ENCODE data around the gene TUBA3E.
"Not testable (repeated sequence)": the region's sequence is repeated elsewhere in the genome, so short reads cannot be mapped to it uniquely, and the experiment has no call there.

Gene TUBA3E

GRCh38 chr2:130182826-130183511 lies 15.3 kb downstream of the TUBA3E start:
- H3K9me3 ChIP-seq (ENCODE audit: control insufficient read depth, insufficient read depth, low read length); H3K4me1 ChIP-seq (ENCODE audit: control insufficient read depth, insufficient read depth, low read length); H3K27ac ChIP-seq (ENCODE audit: low read depth, low read length); H3K27me3 ChIP-seq (ENCODE audit: control insufficient read depth, insufficient read depth, low read length); H3K9ac ChIP-seq (ENCODE audit: low read depth, low read length): not testable (repeated sequence)
- peaks cover 13% of the 10 kb centered on the region for H3K36me3 ChIP-seq (ENCODE audit: control insufficient read depth, insufficient read depth, low read length)
- peak overlapping the region; percentile 100 for H3K4me3 ChIP-seq (ENCODE audit: low read depth, low read length)

DNA sequence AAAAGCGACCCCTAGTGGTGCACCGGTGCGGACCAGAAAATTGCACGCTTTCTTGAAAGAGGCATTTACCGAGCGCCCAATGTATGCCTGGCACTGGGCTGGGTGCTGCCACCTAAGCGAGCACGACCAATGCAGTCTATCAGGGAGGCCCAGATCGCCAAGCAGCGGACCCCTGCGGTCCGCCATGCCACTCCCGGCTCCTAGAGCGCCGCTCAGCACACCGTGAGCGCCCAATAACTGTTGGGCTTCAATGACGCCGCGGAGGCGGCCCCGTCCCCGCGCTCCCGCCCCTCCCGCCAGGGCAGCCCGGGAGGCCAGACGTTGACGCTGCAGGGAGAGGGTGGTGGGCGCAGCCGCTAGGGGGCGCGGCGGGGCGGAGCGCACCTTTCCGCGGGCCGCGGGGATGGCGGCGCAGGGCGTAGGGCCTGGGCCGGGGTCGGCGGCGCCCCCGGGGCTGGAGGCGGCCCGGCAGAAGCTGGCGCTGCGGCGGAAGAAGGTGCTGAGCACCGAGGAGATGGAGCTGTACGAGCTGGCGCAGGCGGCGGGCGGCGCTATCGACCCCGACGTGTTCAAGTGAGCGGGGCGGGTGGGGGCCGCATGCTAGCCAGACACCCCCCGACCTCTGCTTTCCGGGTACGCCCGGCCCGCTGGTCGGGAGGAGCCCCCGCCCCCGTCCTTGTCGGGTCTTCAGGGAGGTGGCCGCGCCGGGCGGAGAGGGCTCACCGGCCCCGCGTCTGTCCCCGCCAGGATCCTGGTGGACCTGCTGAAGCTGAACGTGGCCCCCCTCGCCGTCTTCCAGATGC lies 16.2 kb downstream of the TUBA3E start, which contains the start of gene MZT2B:
Gene MZT2B, plus strand, starts transcription at position 383 of the 803 bp plus-strand sequence. Its CDS starts 21 bp downstream, at position 404.
- not testable (repeated sequence) for H3K27me3 ChIP-seq (ENCODE audit: control insufficient read depth, insufficient read depth, low read length); H3K4me1 ChIP-seq (ENCODE audit: control insufficient read depth, insufficient read depth, low read length); H3K9me3 ChIP-seq (ENCODE audit: control insufficient read depth, insufficient read depth, low read length)
- Histone ChIP-seq H3K9ac (ENCODE audit: low read depth, low read length) (peak within 1 kb of the TSS; percentile 98), H3K36me3 (ENCODE audit: control insufficient read depth, insufficient read depth, low read length) (peaks cover 14% of the 10 kb centered on the region), H3K4me3 (ENCODE audit: low read depth, low read length) (peak within 1 kb of the TSS; percentile 100), H3K27ac (ENCODE audit: low read depth, low read length) (peak within 1 kb of the TSS; percentile 88)

DNA sequence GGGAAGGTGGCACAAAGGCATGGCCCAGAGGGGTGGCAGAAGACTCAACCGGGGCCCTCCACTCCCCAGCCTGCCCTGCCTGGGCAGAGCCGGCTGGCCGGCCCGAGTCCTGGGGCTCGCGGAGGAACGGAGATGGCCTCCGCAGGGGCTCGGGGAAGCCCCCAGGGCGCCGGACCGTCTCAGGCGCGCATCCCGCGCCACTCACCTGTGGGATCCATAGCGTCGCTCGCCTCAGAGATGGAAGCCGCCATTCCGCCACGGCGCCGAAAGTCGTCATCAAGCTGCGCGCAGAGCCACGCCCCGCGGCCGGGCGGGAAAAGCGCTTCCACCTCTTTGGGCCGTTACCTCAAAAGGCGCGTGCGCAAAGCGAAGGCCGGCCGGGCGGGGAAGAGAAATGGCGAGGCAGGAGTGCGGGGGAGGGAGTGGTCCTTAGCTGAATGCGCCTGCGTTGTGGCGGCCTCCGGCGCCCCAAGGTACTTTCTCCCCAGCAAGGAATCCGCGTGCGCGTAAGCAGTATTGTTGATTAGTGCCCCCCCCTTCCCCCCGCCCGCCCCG lies 16.8 kb downstream of the TUBA3E start, which contains the start of gene SMPD4:
Gene SMPD4, minus strand, starts transcription at position 278 of the 555 bp plus-strand sequence. CDS start 5,010 bp downstream, outside the sequence.
- peaks cover 17% of the 10 kb centered on the region for H3K36me3 ChIP-seq (ENCODE audit: control insufficient read depth, insufficient read depth, low read length)
- no peaks in the 10 kb centered on the region for H3K9me3 ChIP-seq (ENCODE audit: control insufficient read depth, insufficient read depth, low read length)
- H3K27ac ChIP-seq (ENCODE audit: low read depth, low read length): peak within 1 kb of the TSS; percentile 88
- no peaks in the 10 kb centered on the region for H3K4me1 ChIP-seq (ENCODE audit: control insufficient read depth, insufficient read depth, low read length)
- H3K4me3 ChIP-seq (ENCODE audit: low read depth, low read length): peak within 1 kb of the TSS; percentile 100
- H3K27me3 ChIP-seq (ENCODE audit: control insufficient read depth, insufficient read depth, low read length): no peaks in the 10 kb centered on the region
- H3K9ac ChIP-seq (ENCODE audit: low read depth, low read length): peak within 1 kb of the TSS; percentile 98

GRCh38 chr2:130180404-130181324 lies 17.6 kb downstream of the TUBA3E start:
- Histone ChIP-seq H3K4me3 (ENCODE audit: low read depth, low read length) (peak overlapping the region; percentile 100), H3K27ac (ENCODE audit: low read depth, low read length) (peak overlapping the region; percentile 88), H3K36me3 (ENCODE audit: control insufficient read depth, insufficient read depth, low read length) (peaks cover 22% of the 10 kb centered on the region), H3K9ac (ENCODE audit: low read depth, low read length) (peak overlapping the region; percentile 98)
- not testable (repeated sequence) for H3K9me3 ChIP-seq (ENCODE audit: control insufficient read depth, insufficient read depth, low read length); H3K27me3 ChIP-seq (ENCODE audit: control insufficient read depth, insufficient read depth, low read length); H3K4me1 ChIP-seq (ENCODE audit: control insufficient read depth, insufficient read depth, low read length)

GRCh38 chr2:130174866-130175265 lies 23.4 kb downstream of the TUBA3E start:
- peaks cover 67% of the 10 kb centered on the region for H3K36me3 ChIP-seq (ENCODE audit: control insufficient read depth, insufficient read depth, low read length)
- not testable (repeated sequence) for H3K4me1 ChIP-seq (ENCODE audit: control insufficient read depth, insufficient read depth, low read length)

DNA sequence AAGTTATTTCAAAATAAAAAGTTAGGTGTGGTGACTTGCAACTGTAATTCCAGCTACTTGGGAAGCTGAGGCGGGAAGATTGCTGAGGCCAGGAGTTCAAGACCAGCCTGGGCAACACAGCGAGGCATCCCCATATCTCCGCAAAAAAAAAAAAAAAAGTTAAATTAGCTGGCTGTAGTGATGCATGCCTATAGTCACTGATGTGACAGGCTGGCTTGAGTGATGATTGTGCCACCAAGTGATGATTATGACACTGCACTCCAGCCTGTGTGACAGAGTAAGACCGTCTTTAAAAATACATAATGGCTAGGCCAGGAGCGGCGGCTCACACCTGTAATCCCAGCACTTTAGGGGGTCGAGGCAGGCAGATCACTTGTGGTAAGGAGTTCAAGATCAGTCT lies 28.3 kb downstream of the TUBA3E start:
- Histone ChIP-seq H3K27ac (ENCODE audit: low read depth, low read length) (no peak overlapping the region), H3K9me3 (ENCODE audit: control insufficient read depth, insufficient read depth, low read length) (no peaks in the 10 kb centered on the region), H3K9ac (ENCODE audit: low read depth, low read length) (no peak overlapping the region), H3K36me3 (ENCODE audit: control insufficient read depth, insufficient read depth, low read length) (peaks cover 87% of the 10 kb centered on the region), H3K4me3 (ENCODE audit: low read depth, low read length) (no peak overlapping the region), H3K4me1 (ENCODE audit: control insufficient read depth, insufficient read depth, low read length) (no peaks in the 10 kb centered on the region), H3K27me3 (ENCODE audit: control insufficient read depth, insufficient read depth, low read length) (no peaks in the 10 kb centered on the region)

More at GRCh38 chr2:130174866-130175265, 23.4 kb downstream of the TUBA3E start:
- H3K27me3 ChIP-seq (ENCODE audit: control insufficient read depth, insufficient read depth, low read length); H3K27ac ChIP-seq (ENCODE audit: low read depth, low read length); H3K4me3 ChIP-seq (ENCODE audit: low read depth, low read length); H3K9me3 ChIP-seq (ENCODE audit: control insufficient read depth, insufficient read depth, low read length); H3K9ac ChIP-seq (ENCODE audit: low read depth, low read length): not testable (repeated sequence)

- H3K4me3 ChIP-seq (ENCODE audit: low read depth, low read length): not testable (repeated sequence)
Observed at GRCh38 chr2:130169163-130169562, 29.1 kb downstream of the TUBA3E start.

DNA sequence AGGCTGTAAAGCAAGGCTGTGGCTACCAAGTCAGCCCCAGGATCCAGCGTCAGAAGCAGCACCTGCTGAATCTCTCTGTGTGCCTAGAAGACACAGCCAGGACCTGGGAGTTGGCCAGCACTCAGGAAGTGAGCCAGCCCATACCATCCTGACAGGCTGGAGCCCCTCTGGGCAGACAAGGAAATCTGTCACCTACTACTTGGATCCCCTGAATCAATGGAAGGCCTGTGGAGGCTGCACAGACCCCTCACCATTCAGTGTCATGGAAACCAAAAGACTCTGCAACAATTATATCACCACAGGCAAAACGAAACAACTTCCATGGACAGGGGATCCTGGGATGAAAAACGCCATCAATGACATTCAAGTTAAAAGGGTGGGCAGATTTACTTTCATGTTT lies 31.6 kb downstream of the TUBA3E start:
- H3K27me3 ChIP-seq (ENCODE audit: control insufficient read depth, insufficient read depth, low read length); H3K4me1 ChIP-seq (ENCODE audit: control insufficient read depth, insufficient read depth, low read length); H3K4me3 ChIP-seq (ENCODE audit: low read depth, low read length); H3K9ac ChIP-seq (ENCODE audit: low read depth, low read length); H3K27ac ChIP-seq (ENCODE audit: low read depth, low read length); H3K9me3 ChIP-seq (ENCODE audit: control insufficient read depth, insufficient read depth, low read length): not testable (repeated sequence)
- H3K36me3 ChIP-seq (ENCODE audit: control insufficient read depth, insufficient read depth, low read length): peaks cover 80% of the 10 kb centered on the region

More at GRCh38 chr2:130169163-130169562, 29.1 kb downstream of the TUBA3E start:
- H3K36me3 ChIP-seq (ENCODE audit: control insufficient read depth, insufficient read depth, low read length): peaks cover 87% of the 10 kb centered on the region
- H3K9me3 ChIP-seq (ENCODE audit: control insufficient read depth, insufficient read depth, low read length); H3K9ac ChIP-seq (ENCODE audit: low read depth, low read length); H3K27ac ChIP-seq (ENCODE audit: low read depth, low read length); H3K27me3 ChIP-seq (ENCODE audit: control insufficient read depth, insufficient read depth, low read length); H3K4me1 ChIP-seq (ENCODE audit: control insufficient read depth, insufficient read depth, low read length): not testable (repeated sequence)

- Histone ChIP-seq H3K9ac (ENCODE audit: low read depth, low read length) (no peak overlapping the region), H3K9me3 (ENCODE audit: control insufficient read depth, insufficient read depth, low read length) (no peaks in the 10 kb centered on the region), H3K27me3 (ENCODE audit: control insufficient read depth, insufficient read depth, low read length) (no peaks in the 10 kb centered on the region), H3K36me3 (ENCODE audit: control insufficient read depth, insufficient read depth, low read length) (peaks cover 69% of the 10 kb centered on the region), H3K4me1 (ENCODE audit: control insufficient read depth, insufficient read depth, low read length) (no peaks in the 10 kb centered on the region), H3K4me3 (ENCODE audit: low read depth, low read length) (no peak overlapping the region), H3K27ac (ENCODE audit: low read depth, low read length) (no peak overlapping the region)
Observed at GRCh38 chr2:130165293-130166016, 32.8 kb downstream of the TUBA3E start.

DNA sequence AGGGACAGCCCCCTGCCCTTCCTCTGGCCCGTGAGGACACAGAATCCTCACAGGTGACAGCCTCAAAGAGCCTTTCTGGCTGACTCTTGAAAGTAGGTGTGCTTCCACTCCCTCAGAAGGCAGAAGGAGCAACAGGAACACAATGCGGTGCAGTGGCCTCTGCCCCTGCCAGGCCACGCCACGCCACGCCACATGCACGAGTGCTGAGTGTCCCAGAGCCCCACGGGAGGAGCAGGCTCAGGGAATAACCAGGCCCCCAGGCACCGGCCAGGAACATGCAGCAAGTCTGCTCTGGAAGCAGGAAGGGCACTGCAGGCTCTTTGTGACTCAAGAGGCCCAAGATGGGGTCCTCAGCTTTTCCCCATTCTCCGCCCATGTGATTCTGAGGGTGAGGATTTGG lies 35.3 kb downstream of the TUBA3E start:
- H3K36me3 ChIP-seq (ENCODE audit: control insufficient read depth, insufficient read depth, low read length): peaks cover 66% of the 10 kb centered on the region
- H3K27ac ChIP-seq (ENCODE audit: low read depth, low read length): no peak overlapping the region
- no peaks in the 10 kb centered on the region for H3K9me3 ChIP-seq (ENCODE audit: control insufficient read depth, insufficient read depth, low read length)
- H3K4me3 ChIP-seq (ENCODE audit: low read depth, low read length): no peak overlapping the region
- no peak overlapping the region for H3K9ac ChIP-seq (ENCODE audit: low read depth, low read length)
- no peaks in the 10 kb centered on the region for H3K4me1 ChIP-seq (ENCODE audit: control insufficient read depth, insufficient read depth, low read length)
- no peaks in the 10 kb centered on the region for H3K27me3 ChIP-seq (ENCODE audit: control insufficient read depth, insufficient read depth, low read length)
